KMS-11 (cell line): ENCODE measurements around the gene ZC3H10.

ENCODE experiments used
- H2AFZ ChIP-seq: fragments of 200-600 bp; sonication (generic); 2 replicates; pipeline ENCODE4 v1.6.1; 2016; ENCODE audit warnings: antibody characterized with exemption, mixed run types, low read depth
- H3K27ac ChIP-seq: fragments of 200-600 bp; sonication (generic); 2 replicates; pipeline ENCODE4 v1.6.1; 2016; ENCODE audit warnings: mild to moderate bottlenecking, mixed run types
- H3K27me3 ChIP-seq: fragments of 200-600 bp; sonication (generic); 2 replicates; pipeline ENCODE4 v1.6.1; 2017; ENCODE audit warnings: mild to moderate bottlenecking, low read depth, mixed run types, moderate library complexity; ENCODE audit not compliant: insufficient read depth
- H3K36me3 ChIP-seq: fragments of 200-600 bp; sonication (generic); 2 replicates; pipeline ENCODE4 v1.6.1; 2017; ENCODE audit warnings: mild to moderate bottlenecking, mixed run types; ENCODE audit not compliant: insufficient read depth
- H3K4me1 ChIP-seq: fragments of 200-600 bp; sonication (generic); 2 replicates; pipeline ENCODE4 v1.6.1; 2016; ENCODE audit warnings: mild to moderate bottlenecking, low read depth, mixed run types; ENCODE audit not compliant: poor library complexity, severe bottlenecking
- H3K4me2 ChIP-seq: fragments of 200-600 bp; sonication (generic); 2 replicates; pipeline ENCODE4 v1.7.0; 2016; ENCODE audit warnings: mild to moderate bottlenecking, mixed run types
- H3K4me3 ChIP-seq: fragments of 200-600 bp; sonication (generic); IDR thresholded peaks from 2 replicates; pipeline ENCODE4 v1.6.1; 2017; ENCODE audit warnings: low read depth, low read length, mixed read lengths; ENCODE audit not compliant: insufficient read depth
- H3K79me2 ChIP-seq: fragments of 200-600 bp; sonication (generic); 2 replicates; pipeline ENCODE4 v1.6.1; 2016; ENCODE audit warnings: low read depth, mixed run types; ENCODE audit not compliant: insufficient read depth
- H3K9ac ChIP-seq: fragments of 200-600 bp; sonication (generic); 2 replicates; pipeline ENCODE4 v1.6.1; 2016; ENCODE audit warnings: mild to moderate bottlenecking, mixed run types
- H4K20me1 ChIP-seq: fragments of 200-600 bp; sonication (generic); 2 replicates; pipeline ENCODE4 v1.6.1; 2016; ENCODE audit warnings: mild to moderate bottlenecking, mixed run types; ENCODE audit not compliant: insufficient read depth
- CTCF ChIP-seq: fragments of 200-600 bp; sonication (generic); conservative IDR thresholded peaks from 2 replicates; pipeline ENCODE4 v1.6.1; 2017; ENCODE audit warnings: low read depth, mild to moderate bottlenecking, antibody characterized with exemption, low read length, moderate library complexity, mixed read lengths

The ZC3H10 gene

GRCh38 chr12:56078427-56078826 lies 39.6 kb upstream of the ZC3H10 start:
- Histone ChIP-seq H3K4me2 (peak overlapping the region; percentile 88; the same call in 1 of the 2 replicates), H3K79me2 (no peaks in the 10 kb centered on the region), H3K27ac (no peak overlapping the region), H4K20me1 (no peaks in the 10 kb centered on the region), H2AFZ (0 out of 2 replicates have a peak overlapping the region, but pooled peaks have one; percentile 92), H3K36me3 (no peaks in the 10 kb centered on the region), H3K27me3 (peaks cover 30% of the 10 kb centered on the region; the same call in 1 of the 2 replicates), H3K4me3 (no peak overlapping the region), H3K9ac (no peak overlapping the region), H3K4me1 (peaks cover 13% of the 10 kb centered on the region)
- no peak for TF ChIP-seq CTCF

- H4K20me1 ChIP-seq, result no peaks in the 10 kb centered on the region
- no peaks in the 10 kb centered on the region for H3K36me3 ChIP-seq
- peak overlapping the region; percentile 92 for H2AFZ ChIP-seq
- peak overlapping the region; percentile 24; the same call in 1 of the 2 replicates for H3K9ac ChIP-seq
- no peak overlapping the region for H3K27ac ChIP-seq
- TF ChIP-seq CTCF, result peak; percentile 91
- H3K4me1 ChIP-seq, result peaks cover 13% of the 10 kb centered on the region
- H3K27me3 ChIP-seq, result peaks cover 33% of the 10 kb centered on the region; the same call in 1 of the 2 replicates
- peak overlapping the region; percentile 88 for H3K4me2 ChIP-seq
- no peaks in the 10 kb centered on the region for H3K79me2 ChIP-seq
- H3K4me3 ChIP-seq, result no peak overlapping the region
These were observed 38.9 kb upstream of the ZC3H10 start for GRCh38 chr12:56078931-56079722.

- H3K27me3 ChIP-seq, result peaks cover 33% of the 10 kb centered on the region; the same call in 1 of the 2 replicates
- H3K79me2 ChIP-seq, result no peaks in the 10 kb centered on the region
- peaks cover 13% of the 10 kb centered on the region for H3K4me1 ChIP-seq
- no peaks in the 10 kb centered on the region for H3K36me3 ChIP-seq
- no peak within 1 kb of the TSS for H3K4me3 ChIP-seq
- H3K27ac ChIP-seq, result no peak within 1 kb of the TSS
- peak within 1 kb of the TSS; percentile 88 for H3K4me2 ChIP-seq
- peak within 1 kb of the TSS; percentile 24; the same call in 1 of the 2 replicates for H3K9ac ChIP-seq
- peak within 1 kb of the TSS; percentile 92 for H2AFZ ChIP-seq
- no peak for TF ChIP-seq CTCF
- H4K20me1 ChIP-seq, result no peaks in the 10 kb centered on the region
These were observed 38.1 kb upstream of the ZC3H10 start, which contains the start of gene ERBB3 for GRCh38 chr12:56079723-56080555. Gene ERBB3 (plus strand): TSS chr12:56080165. CDS start chr12:56080301, 136 bp downstream.

GRCh38 chr12:56080556-56081138 lies 37.4 kb upstream of the ZC3H10 start:
- Histone ChIP-seq H4K20me1 (no peaks in the 10 kb centered on the region), H3K79me2 (no peaks in the 10 kb centered on the region), H3K36me3 (no peaks in the 10 kb centered on the region), H2AFZ (peak overlapping the region; percentile 92), H3K4me1 (peaks cover 13% of the 10 kb centered on the region), H3K4me2 (peak overlapping the region; percentile 88; the same call in 1 of the 2 replicates), H3K4me3 (no peak overlapping the region), H3K27me3 (peaks cover 33% of the 10 kb centered on the region; the same call in 1 of the 2 replicates), H3K9ac (no peak overlapping the region), H3K27ac (no peak overlapping the region)
- peak; percentile 33 for TF ChIP-seq CTCF
